ENCODE data around the gene CUL1. TPM values are rescaled to one million over a fixed set of nuclear protein-coding genes. Genes with fewer than 3 reads are reported as not detected.

CUL1 gene
- total RNA-seq, 1 experiment from 2014 or later: 72.3 TPM

- Histone ChIP-seq H3K4ac (ENCODE audit: low read depth, low read length) (no peak overlapping the region), H3K23ac (ENCODE audit: insufficient read length, low read depth, low read length) (no peak overlapping the region), H3K23me2 (ENCODE audit: insufficient read length, low read depth, low read length, poor library complexity, severe bottlenecking) (no peaks in the 10 kb centered on the region), H2BK20ac (ENCODE audit: low read depth, low read length, poor library complexity, severe bottlenecking) (no peak overlapping the region), H3K9ac (ENCODE audit: extremely low read depth, insufficient read length, low read length) (no peak overlapping the region), H4K5ac (ENCODE audit: insufficient read length, low read depth, low read length) (no peak overlapping the region), H4K20me1 (ENCODE audit: control insufficient read depth, insufficient read depth, insufficient read length) (no peaks in the 10 kb centered on the region), H3K9me3 (ENCODE audit: control insufficient read depth, low read depth, low read length) (no peaks in the 10 kb centered on the region), H4K91ac (ENCODE audit: insufficient read length, low read depth, low read length) (no peak overlapping the region), H2BK15ac (ENCODE audit: low read depth, low read length) (no peak overlapping the region), H3K4me2 (ENCODE audit: insufficient read depth, insufficient read length, low read length) (no peak overlapping the region), H2AFZ (ENCODE audit: low read length) (no peak overlapping the region), H3K18ac (ENCODE audit: insufficient read length, low read depth, low read length) (no peak overlapping the region), H3K14ac (ENCODE audit: insufficient read depth, low read length) (no peak overlapping the region), H3K27me3 (ENCODE audit: insufficient read depth, low read length) (no peaks in the 10 kb centered on the region), H3K79me2 (ENCODE audit: insufficient read depth, low read length) (no peaks in the 10 kb centered on the region), H2AK5ac (ENCODE audit: insufficient read length, low read length) (no peak overlapping the region), H2BK5ac (ENCODE audit: insufficient read length, low read length) (no peak overlapping the region), H3K27ac (ENCODE audit: insufficient read length, low read depth, low read length) (no peak overlapping the region), H3K4me1 (ENCODE audit: insufficient read depth, low read length) (no peaks in the 10 kb centered on the region), H3T11ph (ENCODE audit: low read length) (no peak overlapping the region), H3K79me1 (ENCODE audit: insufficient read depth, low read depth, low read length, poor library complexity, severe bottlenecking) (no peaks in the 10 kb centered on the region), H2BK120ac (ENCODE audit: low read depth, low read length, poor library complexity, severe bottlenecking) (no peak overlapping the region), H2BK12ac (ENCODE audit: insufficient read length, low read depth, low read length) (no peak overlapping the region), H4K8ac (replicated peaks; ENCODE audit: insufficient read length, low read depth, low read length) (no peak overlapping the region), H3K56ac (ENCODE audit: insufficient read length, low read depth, low read length) (no peak overlapping the region)
- Mint-ChIP-seq H3K27ac (no peak overlapping the region), H3K9me3 (peaks cover 12 to 15% of the 10 kb centered on the region in 2 experiments; a peak in 4 of 5 replicates), H3K4me3 (no peak overlapping the region), H3K27me3 (ENCODE audit: low read depth) (peaks cover 2% of the 10 kb centered on the region; the same call in 1 of the 2 replicates), H3K36me3 (ENCODE audit: insufficient read depth in 1 of 3, low read depth in 3 of 3) (peaks cover 0 to 13% (median 5%) of the 10 kb centered on the region in 3 experiments; a peak in 4 of 7 replicates), H3K4me1 (peaks cover 0 to 3% of the 10 kb centered on the region in 2 experiments; a peak in 2 of 4 replicates)
- TF ChIP-seq CTCF (conservative IDR thresholded peaks at IDR 0.05): no peak
- no CpG with 5 or more reads among the region's 5 CpGs for WGBS (ENCODE audit: extremely low coverage, insufficient read length, low lambda C conversion rate)
- DNase-seq: no peak
These were observed 24.0 kb upstream of the CUL1 start for GRCh38 chr7:148674689-148675088.
